ENCODE data around the gene ARSI.

GRCh38 chr5:150341331-150341730 lies 38.6 kb upstream of the ARSI start:
- TF ChIP-seq CTCF (IDR thresholded peaks at IDR 0.05; ENCODE audit: insufficient read depth, low read length) (no peak), POLR2AphosphoS5 (IDR thresholded peaks at IDR 0.05; ENCODE audit: low read depth) (no peak), REST (IDR thresholded peaks at IDR 0.05; ENCODE audit: insufficient replicate concordance, low read depth) (no peak)
